NCI-H2196 treated with DMSO at 0.1 percent for 48 hours (cell line): ENCODE results near the gene CLCNKA.
A peak's percentile ranks its signal among the peaks of the same experiment; 100 is the strongest.
"Not testable (repeated sequence)": the region's sequence is repeated elsewhere in the genome, so short reads cannot be mapped to it uniquely, and the experiment has no call there.

Experiments
- DNase-seq: peaks from one replicate; lab custom pipeline; 2025; ENCODE audit not compliant: unreplicated experiment; lab: John Stamatoyannopoulos, UW

CLCNKA gene

GRCh38 chr1:16021681-16022080 lies at the start of gene CLCNKA:
Gene CLCNKA (plus strand): TSS chr1:16022036. CDS start chr1:16022620, 584 bp downstream.
- DNase-seq = no peak

- DNase-seq = no peak
Measured at GRCh38 chr1:15972409-15972808, 49.4 kb upstream of the CLCNKA start.

GRCh38 chr1:15973772-15974171 lies 48.1 kb upstream of the CLCNKA start:
- DNase-seq = no peak

- DNase-seq = no peak
Measured at GRCh38 chr1:15974855-15975254, 47.0 kb upstream of the CLCNKA start.

GRCh38 chr1:15975358-15975804 lies 46.5 kb upstream of the CLCNKA start:
- no peak for DNase-seq

- peak; percentile 92 for DNase-seq
Measured at GRCh38 chr1:15975805-15976680, 45.8 kb upstream of the CLCNKA start, which contains the start of gene ZBTB17. Gene ZBTB17 (minus strand): TSS chr1:15976101. CDS start chr1:15948495, 27,606 bp downstream.

GRCh38 chr1:15977947-15978346 lies 43.9 kb upstream of the CLCNKA start:
- not testable (repeated sequence) for DNase-seq

GRCh38 chr1:15981679-15982078 lies 40.2 kb upstream of the CLCNKA start:
- no peak for DNase-seq

GRCh38 chr1:15983275-15983674 lies 38.6 kb upstream of the CLCNKA start:
- no peak for DNase-seq

- no peak for DNase-seq
Measured at GRCh38 chr1:15985611-15986297, 36.1 kb upstream of the CLCNKA start.

- no peak for DNase-seq
Measured at GRCh38 chr1:15988856-15989736, 32.7 kb upstream of the CLCNKA start.

GRCh38 chr1:15989776-15990175 lies 32.1 kb upstream of the CLCNKA start:
- no peak for DNase-seq

GRCh38 chr1:15991427-15992186 lies 30.2 kb upstream of the CLCNKA start:
- DNase-seq = no peak

GRCh38 chr1:15992187-15992553 lies 29.7 kb upstream of the CLCNKA start:
- no peak for DNase-seq

GRCh38 chr1:15992582-15993500 lies 29.0 kb upstream of the CLCNKA start:
- no peak for DNase-seq

GRCh38 chr1:15993666-15994065 lies 28.2 kb upstream of the CLCNKA start:
- no peak for DNase-seq

- no peak for DNase-seq
Measured at GRCh38 chr1:15994081-15994480, 27.8 kb upstream of the CLCNKA start.

GRCh38 chr1:15994590-15995351 lies 27.1 kb upstream of the CLCNKA start:
- peak; percentile 45 for DNase-seq
